GM23248 (cell line): ENCODE measurements around the gene MTRF1L.

ENCODE experiments used
- EZH2 ChIP-seq: fragments of 200-600 bp; sonication (generic); IDR thresholded peaks from 2 replicates; pipeline ENCODE4 v1.6.1; 2018; ENCODE audit warnings: antibody characterized with exemption, mild to moderate bottlenecking; ENCODE audit not compliant: insufficient read depth, poor library complexity, severe bottlenecking
- EZH2phosphoT487 ChIP-seq: fragments of 200-600 bp; sonication (generic); IDR thresholded peaks from 2 replicates; pipeline ENCODE4 v1.6.1; 2018; ENCODE audit warnings: antibody characterized with exemption, moderate library complexity, mild to moderate bottlenecking, low read depth; ENCODE audit not compliant: insufficient read depth

DNA sequence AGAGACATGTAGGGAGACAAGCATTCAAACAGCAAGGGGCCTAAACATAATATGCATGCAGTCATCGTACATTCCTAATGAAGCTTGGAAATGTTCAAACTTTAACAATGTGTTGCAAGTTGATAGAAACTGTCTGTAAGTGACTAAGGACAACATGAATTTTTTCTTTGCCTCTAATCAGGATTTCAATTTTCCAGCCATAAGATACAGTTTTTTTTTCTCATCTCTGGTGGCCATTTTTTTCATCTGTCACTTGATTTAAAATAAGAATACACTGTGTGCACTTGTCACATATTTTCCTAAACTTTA lies 22.2 kb upstream of the MTRF1L start:
- TF ChIP-seq EZH2: no peak
- TF ChIP-seq EZH2phosphoT487: no peak
